ENCODE measurements around the gene PALLD. TPM values are rescaled to one million over a fixed set of nuclear protein-coding genes. Genes with fewer than 3 reads are reported as not detected.

The PALLD gene
- total RNA-seq, result 36.8 and 40.6 TPM in 2 replicates

GRCh38 chr4:168496834-168497233, at the start of gene PALLD:
TSS of gene PALLD (plus strand) at chr4:168497052.

Other genes starting within 250 kb of the PALLD start
- gene DDX60, start 178.3 kb upstream of the PALLD start, total RNA-seq, result 20.5 and 98.6 TPM in 2 replicates
- gene DDX60L, start 16.6 kb upstream of the PALLD start, total RNA-seq, result 17.9 and 102 TPM in 2 replicates

Data from epithelial cell of umbilical artery (primary cell).